ENCODE measurements around the gene ETS1.

DNA sequence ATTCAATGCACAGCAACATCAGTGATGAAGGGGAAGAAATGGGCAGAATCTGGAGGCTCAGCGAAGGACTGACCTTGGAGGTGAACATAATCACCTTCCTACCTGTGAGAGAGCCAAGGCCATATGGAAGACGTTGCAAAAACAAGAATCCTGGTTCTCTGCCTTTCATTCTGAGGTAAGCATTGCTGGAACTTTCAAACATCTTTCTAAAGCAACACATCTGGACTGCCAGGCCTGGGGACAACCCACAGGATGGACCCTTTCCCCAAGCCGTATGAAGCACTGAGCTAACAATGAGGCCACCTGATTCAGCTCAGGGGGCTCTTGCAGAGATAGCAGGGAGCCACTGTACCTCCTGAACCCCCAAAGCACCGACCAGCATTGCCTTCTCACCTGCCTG is 70.5 kb downstream of the ETS1 start:
- TF ChIP-seq, protein P1, sequence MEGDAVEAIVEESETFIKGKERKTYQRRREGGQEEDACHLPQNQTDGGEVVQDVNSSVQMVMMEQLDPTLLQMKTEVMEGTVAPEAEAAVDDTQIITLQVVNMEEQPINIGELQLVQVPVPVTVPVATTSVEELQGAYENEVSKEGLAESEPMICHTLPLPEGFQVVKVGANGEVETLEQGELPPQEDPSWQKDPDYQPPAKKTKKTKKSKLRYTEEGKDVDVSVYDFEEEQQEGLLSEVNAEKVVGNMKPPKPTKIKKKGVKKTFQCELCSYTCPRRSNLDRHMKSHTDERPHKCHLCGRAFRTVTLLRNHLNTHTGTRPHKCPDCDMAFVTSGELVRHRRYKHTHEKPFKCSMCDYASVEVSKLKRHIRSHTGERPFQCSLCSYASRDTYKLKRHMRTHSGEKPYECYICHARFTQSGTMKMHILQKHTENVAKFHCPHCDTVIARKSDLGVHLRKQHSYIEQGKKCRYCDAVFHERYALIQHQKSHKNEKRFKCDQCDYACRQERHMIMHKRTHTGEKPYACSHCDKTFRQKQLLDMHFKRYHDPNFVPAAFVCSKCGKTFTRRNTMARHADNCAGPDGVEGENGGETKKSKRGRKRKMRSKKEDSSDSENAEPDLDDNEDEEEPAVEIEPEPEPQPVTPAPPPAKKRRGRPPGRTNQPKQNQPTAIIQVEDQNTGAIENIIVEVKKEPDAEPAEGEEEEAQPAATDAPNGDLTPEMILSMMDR (IDR thresholded peaks at IDR 0.05) = no peak
- no peak for TF ChIP-seq POLR2A (IDR thresholded peaks at IDR 0.05)

Data from adrenal gland (tissue), 5 donors.